Ishikawa (cell line): ENCODE results near the gene CRIP3.

ENCODE experiments used
- CEBPB ChIP-seq: IDR thresholded peaks from 2 replicates; pipeline ENCODE4 v1.6.1; 2012
- EGR1 ChIP-seq: IDR thresholded peaks from 2 replicates; pipeline ENCODE4 v1.6.1; 2012
- MAX ChIP-seq: IDR thresholded peaks from 2 replicates; pipeline ENCODE4 v1.6.1; 2012
- REST ChIP-seq: IDR thresholded peaks from 2 replicates; pipeline ENCODE4 v1.6.1; 2012; ENCODE audit warnings: low read depth, mild to moderate bottlenecking

GRCh38 chr6:43274127-43274915, 34.3 kb downstream of the CRIP3 start:
- TF ChIP-seq REST (no peak), MAX (no peak), EGR1 (no peak), CEBPB (no peak)
